Amniotic epithelial cell (primary cell): ENCODE data around the gene GTF2IRD2.
"Not testable (repeated sequence)": the region's sequence is repeated elsewhere in the genome, so short reads cannot be mapped to it uniquely, and the experiment has no call there.

Source experiments
- DNase-seq: peaks from one replicate; pipeline ENCODE4 v3.0.0-alpha.2; 2010; ENCODE audit warnings: low read depth

The GTF2IRD2 gene

GRCh38 chr7:74788369-74789150 lies 62.8 kb downstream of the GTF2IRD2 start:
- peak; percentile 77 for DNase-seq

GRCh38 chr7:74783595-74783994 lies 67.8 kb downstream of the GTF2IRD2 start:
- not testable (repeated sequence) for DNase-seq

- not testable (repeated sequence) for DNase-seq
Measured at GRCh38 chr7:74781746-74782145, 69.7 kb downstream of the GTF2IRD2 start.

- not testable (repeated sequence) for DNase-seq
Measured at GRCh38 chr7:74779053-74779452, 72.4 kb downstream of the GTF2IRD2 start.

- not testable (repeated sequence) for DNase-seq
Measured at GRCh38 chr7:74775111-74775510, 76.3 kb downstream of the GTF2IRD2 start.

GRCh38 chr7:74773760-74774750 lies 77.3 kb downstream of the GTF2IRD2 start, which contains the start of gene NCF1:
Gene NCF1, plus strand, starts transcription at chr7:74774011. Its CDS starts 21 bp downstream, at chr7:74774032.
- not testable (repeated sequence) for DNase-seq

GRCh38 chr7:74772093-74772492 lies 79.3 kb downstream of the GTF2IRD2 start:
- DNase-seq = not testable (repeated sequence)

DNA sequence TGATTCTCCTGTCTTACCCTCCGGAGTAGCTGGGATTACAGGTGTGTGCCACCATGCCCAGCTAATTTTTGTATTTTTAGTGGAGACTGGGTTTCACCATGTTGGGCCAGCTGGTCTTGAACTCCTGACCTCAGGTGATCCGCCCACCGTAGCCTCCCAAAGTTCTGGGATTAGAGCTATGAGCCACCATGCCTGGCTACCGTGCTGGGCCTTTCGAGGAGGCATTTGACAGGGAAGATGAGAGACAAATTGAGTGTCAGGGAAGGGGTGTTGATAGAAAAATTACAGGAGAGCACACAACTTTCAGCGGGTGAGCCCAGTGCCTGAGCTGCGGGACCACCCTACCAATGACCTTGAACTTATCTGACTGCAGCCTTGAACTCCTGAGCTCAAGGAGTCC lies 81.3 kb downstream of the GTF2IRD2 start:
- DNase-seq = not testable (repeated sequence)

DNA sequence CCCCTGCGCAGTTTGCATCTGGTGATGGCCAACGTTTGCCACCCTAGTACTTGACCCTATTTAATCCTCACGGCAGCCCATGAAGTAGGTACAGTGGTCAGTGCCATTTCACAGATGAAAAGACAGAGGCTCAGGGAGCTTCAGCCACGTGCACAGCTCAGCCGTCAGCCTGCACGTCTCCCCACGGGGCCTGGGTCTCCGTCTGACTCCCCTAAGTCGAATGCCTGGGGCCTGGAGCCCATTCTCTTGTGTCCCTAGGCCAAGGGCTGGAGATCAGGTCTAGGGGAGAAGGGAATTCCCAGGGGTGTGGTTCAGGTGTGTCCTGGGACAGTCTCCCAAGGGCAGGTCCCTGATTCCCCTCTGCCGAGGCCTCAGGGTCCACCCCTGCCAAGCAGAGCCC lies 84.4 kb downstream of the GTF2IRD2 start:
- not testable (repeated sequence) for DNase-seq

DNA sequence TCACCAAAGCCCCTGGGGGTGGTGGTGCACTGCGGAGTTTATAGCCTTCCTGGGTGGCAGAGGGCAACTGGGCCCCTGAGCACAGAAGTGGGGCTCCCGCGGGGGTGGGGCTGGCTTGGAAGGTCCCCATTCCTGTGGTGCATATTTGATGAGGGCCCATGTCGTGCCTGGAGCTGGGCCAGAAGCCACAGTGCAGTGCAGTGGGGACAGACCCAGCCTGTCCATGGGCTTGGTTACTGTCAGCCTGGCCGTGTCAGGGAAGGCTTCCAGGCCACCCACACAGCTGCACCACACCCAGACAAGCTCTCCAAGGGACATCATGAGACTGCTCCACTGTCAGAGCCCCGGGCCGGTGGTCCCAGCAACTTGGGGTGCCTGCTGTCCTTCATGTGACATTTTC lies 84.9 kb downstream of the GTF2IRD2 start:
- not testable (repeated sequence) for DNase-seq

DNA sequence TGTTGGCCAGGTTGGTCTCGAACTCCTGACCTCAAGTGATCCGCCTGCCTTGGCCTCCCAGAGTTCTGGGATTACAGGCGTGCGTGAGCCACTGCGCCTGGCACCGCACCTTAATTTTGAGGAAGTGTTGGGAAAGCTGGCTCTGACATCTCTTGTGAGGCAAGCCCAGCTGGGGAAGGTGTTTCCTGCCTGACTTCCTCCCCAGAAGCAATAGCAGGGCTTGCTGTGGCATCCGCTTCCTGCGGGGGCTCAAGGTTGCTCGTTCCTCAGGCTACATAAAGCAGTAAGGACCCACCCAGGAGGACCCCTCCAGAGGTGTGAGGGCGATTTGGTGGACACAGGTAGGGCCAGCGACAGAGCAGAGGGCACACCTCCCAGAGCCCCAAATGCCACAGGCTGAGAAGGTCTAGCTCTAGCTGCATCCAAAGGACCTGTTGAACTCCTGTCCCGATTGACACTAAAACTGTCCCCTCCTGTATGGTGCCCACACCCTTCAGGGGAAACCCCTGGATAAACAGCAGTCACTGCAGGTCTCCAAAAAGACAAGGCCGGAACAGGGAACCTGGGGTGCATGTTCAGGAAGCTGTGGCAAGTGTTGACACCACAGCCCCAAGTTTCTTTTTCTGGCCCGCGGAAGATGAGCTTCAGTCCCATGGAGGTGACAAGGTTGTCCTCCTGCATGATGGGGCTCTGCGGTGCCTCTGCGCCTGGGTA lies 86.0 kb downstream of the GTF2IRD2 start:
- DNase-seq = not testable (repeated sequence)

GRCh38 chr7:74758982-74759381 lies 92.4 kb downstream of the GTF2IRD2 start:
- not testable (repeated sequence) for DNase-seq

DNA sequence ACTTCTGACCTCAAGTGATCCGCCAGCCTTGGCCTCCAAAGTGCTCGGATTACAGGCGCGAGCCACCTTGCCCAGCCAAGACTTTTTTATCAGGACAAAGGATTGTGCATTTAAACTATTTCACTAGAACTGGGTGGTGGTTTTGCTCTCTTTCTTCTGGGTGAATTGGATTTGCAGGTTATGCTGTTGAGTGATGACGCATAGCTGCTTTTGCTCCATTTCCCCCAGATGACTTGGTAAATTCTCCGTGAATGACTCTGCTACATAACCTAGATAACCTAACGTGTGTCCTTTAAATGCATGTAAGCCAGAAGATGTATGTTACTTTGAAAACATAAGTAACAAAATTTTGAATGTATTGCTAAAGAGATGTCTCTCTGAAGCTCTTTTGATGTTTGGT lies 93.1 kb downstream of the GTF2IRD2 start:
- DNase-seq = not testable (repeated sequence)

- not testable (repeated sequence) for DNase-seq
Measured at GRCh38 chr7:74756673-74757072, 94.7 kb downstream of the GTF2IRD2 start.

GRCh38 chr7:74753921-74754482 lies 97.4 kb downstream of the GTF2IRD2 start:
- not testable (repeated sequence) for DNase-seq
